SU-DHL-6 (cell line): ENCODE data around the gene BDKRB2.

Experiments used
- H2AFZ ChIP-seq: fragments of 200-600 bp; sonication (generic); 2 replicates; pipeline ENCODE4 v1.6.1; 2014; ENCODE audit warnings: low read depth, mild to moderate bottlenecking, moderate library complexity, mixed read lengths, antibody characterized with exemption, low read length; ENCODE audit not compliant: severe bottlenecking
- H3F3A ChIP-seq: fragments of 200-600 bp; shearing (Covaris generic); 2 replicates; pipeline ENCODE4 v1.6.0; 2016; ENCODE audit warnings: antibody characterized with exemption, mild to moderate bottlenecking; ENCODE audit not compliant: insufficient read depth
- H3K27ac ChIP-seq: fragments of 200-600 bp; sonication (generic); 2 replicates; pipeline ENCODE4 v1.5.1; 2016; ENCODE audit warnings: low read depth, mild to moderate bottlenecking, low read length, moderate library complexity, mixed read lengths
- H3K27me3 ChIP-seq: fragments of 200-600 bp; sonication (generic), shearing (Covaris generic); 2 replicates; pipeline ENCODE4 v1.6.0; 2014; ENCODE audit warnings: mild to moderate bottlenecking, low read length
- H3K36me3 ChIP-seq: fragments of 200-600 bp; sonication (generic); 2 replicates; pipeline ENCODE4 v1.6.1; 2014; ENCODE audit warnings: mild to moderate bottlenecking, low read length, mixed read lengths
- H3K4me2 ChIP-seq: fragments of 300-600, 200-600 bp; shearing (Covaris generic), sonication (generic); 2 replicates; pipeline ENCODE4 v1.6.0; 2014; ENCODE audit warnings: low read length, low read depth, mild to moderate bottlenecking; ENCODE audit not compliant: poor library complexity, severe bottlenecking
- H3K4me3 ChIP-seq: fragments of 200-600 bp; sonication (generic); 2 replicates; pipeline ENCODE4 v1.5.1; 2014; ENCODE audit warnings: antibody characterized with exemption, low read length, mild to moderate bottlenecking, mixed read lengths; ENCODE audit not compliant: insufficient read depth, poor library complexity, severe bottlenecking
- H3K79me2 ChIP-seq: fragments of 200-600 bp; sonication (generic); 2 replicates; pipeline ENCODE4 v1.6.1; 2014; ENCODE audit warnings: mild to moderate bottlenecking, low read length, moderate library complexity; ENCODE audit not compliant: insufficient read depth
- H3K9ac ChIP-seq: fragments of 200-600 bp; sonication (generic); 2 replicates; pipeline ENCODE4 v1.7.0; 2014; ENCODE audit warnings: mild to moderate bottlenecking, low read length
- H3K9me2 ChIP-seq: fragments of 200-600 bp; sonication (generic); replicated peaks from 2 replicates; pipeline ENCODE4 v1.6.1; 2014; ENCODE audit warnings: low read length; ENCODE audit not compliant: insufficient read depth
- H3K9me3 ChIP-seq: fragments of 200-600 bp; sonication (generic); 2 replicates; pipeline ENCODE4 v1.6.1; 2014; ENCODE audit warnings: low read length, mixed read lengths; ENCODE audit not compliant: insufficient read depth
- H4K20me1 ChIP-seq: fragments of 200-600 bp; sonication (generic); 2 replicates; pipeline ENCODE4 v1.6.1; 2014; ENCODE audit warnings: low read depth, mild to moderate bottlenecking, antibody characterized with exemption, low read length, moderate library complexity, mixed read lengths
- EZH2phosphoT487 ChIP-seq: fragments of 200-600 bp; sonication (generic), shearing (Covaris generic); conservative IDR thresholded peaks from 2 replicates; pipeline ENCODE4 v1.6.1; 2018; ENCODE audit warnings: mild to moderate bottlenecking, antibody characterized with exemption, low read length, moderate library complexity, mixed read lengths
- TF ChIP-seq, protein P1 (sequence below): fragments of 200-600 bp; sonication (generic); IDR thresholded peaks from one replicate; pipeline ENCODE4 v1.5.1; 2017; ENCODE audit warnings: antibody characterized with exemption, mild to moderate bottlenecking, low read length, moderate library complexity; ENCODE audit not compliant: insufficient read depth, poor library complexity, severe bottlenecking

The BDKRB2 gene

DNA sequence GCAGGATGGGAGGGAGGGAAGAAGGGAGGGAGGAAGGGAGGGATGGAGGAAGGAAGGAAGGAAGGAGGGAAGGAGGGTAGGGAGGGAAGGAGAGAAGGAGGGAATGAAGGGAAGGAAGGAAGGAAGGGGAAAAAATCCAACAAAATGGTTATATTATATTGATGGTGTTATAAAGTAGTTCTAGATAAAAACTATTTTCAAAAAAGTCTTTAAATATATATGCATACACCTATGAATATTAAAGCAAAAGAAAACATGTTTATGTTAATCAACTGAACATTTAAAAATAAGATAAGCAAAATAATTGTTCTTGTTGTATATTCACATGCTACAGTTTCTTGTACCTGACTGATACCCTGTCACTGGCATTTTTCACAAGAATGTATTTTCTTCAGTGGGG is 53.3 kb downstream of the BDKRB2 start:
- no peak overlapping the region for H3K4me3 ChIP-seq
- H3K9me3 ChIP-seq: no peaks in the 10 kb centered on the region
- no peaks in the 10 kb centered on the region for H3K36me3 ChIP-seq
- no peaks in the 10 kb centered on the region for H3K27me3 ChIP-seq
- no peaks in the 10 kb centered on the region for H4K20me1 ChIP-seq
- H2AFZ ChIP-seq: no peak overlapping the region
- H3F3A ChIP-seq: no peaks in the 10 kb centered on the region
- H3K79me2 ChIP-seq: no peaks in the 10 kb centered on the region
- no peak overlapping the region for H3K9ac ChIP-seq
- no peak overlapping the region for H3K27ac ChIP-seq
- H3K4me2 ChIP-seq: no peak overlapping the region
- TF ChIP-seq, protein P1, sequence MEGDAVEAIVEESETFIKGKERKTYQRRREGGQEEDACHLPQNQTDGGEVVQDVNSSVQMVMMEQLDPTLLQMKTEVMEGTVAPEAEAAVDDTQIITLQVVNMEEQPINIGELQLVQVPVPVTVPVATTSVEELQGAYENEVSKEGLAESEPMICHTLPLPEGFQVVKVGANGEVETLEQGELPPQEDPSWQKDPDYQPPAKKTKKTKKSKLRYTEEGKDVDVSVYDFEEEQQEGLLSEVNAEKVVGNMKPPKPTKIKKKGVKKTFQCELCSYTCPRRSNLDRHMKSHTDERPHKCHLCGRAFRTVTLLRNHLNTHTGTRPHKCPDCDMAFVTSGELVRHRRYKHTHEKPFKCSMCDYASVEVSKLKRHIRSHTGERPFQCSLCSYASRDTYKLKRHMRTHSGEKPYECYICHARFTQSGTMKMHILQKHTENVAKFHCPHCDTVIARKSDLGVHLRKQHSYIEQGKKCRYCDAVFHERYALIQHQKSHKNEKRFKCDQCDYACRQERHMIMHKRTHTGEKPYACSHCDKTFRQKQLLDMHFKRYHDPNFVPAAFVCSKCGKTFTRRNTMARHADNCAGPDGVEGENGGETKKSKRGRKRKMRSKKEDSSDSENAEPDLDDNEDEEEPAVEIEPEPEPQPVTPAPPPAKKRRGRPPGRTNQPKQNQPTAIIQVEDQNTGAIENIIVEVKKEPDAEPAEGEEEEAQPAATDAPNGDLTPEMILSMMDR: no peak
- no peak for TF ChIP-seq EZH2phosphoT487
- H3K9me2 ChIP-seq: no peaks in the 10 kb centered on the region

DNA sequence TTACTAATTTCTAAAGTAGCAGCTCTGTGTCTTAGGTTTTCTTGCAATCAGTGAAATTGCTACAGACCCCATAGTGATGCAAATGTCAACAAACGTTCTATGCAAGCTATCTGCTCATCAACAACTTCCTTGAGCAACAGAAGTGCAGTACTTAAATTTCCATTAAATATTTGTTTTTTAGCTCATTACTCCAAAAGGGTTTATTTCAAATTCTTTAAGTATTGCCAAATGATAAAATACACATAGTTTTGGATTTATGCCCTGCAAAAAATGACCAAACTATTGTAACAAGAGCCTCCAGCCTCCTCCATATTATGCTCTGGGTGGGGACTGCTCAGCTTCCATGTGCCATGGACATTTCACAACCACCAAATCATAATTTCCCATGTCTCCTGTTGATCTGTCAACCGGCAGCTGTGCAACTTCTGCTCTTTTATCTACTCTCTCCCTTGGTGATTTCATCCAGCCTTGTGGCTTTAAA is 55.7 kb downstream of the BDKRB2 start:
- Histone ChIP-seq H3K4me2 (no peak overlapping the region), H3K36me3 (no peaks in the 10 kb centered on the region), H3F3A (no peaks in the 10 kb centered on the region), H2AFZ (no peak overlapping the region), H3K27ac (no peak overlapping the region), H4K20me1 (no peaks in the 10 kb centered on the region), H3K79me2 (no peaks in the 10 kb centered on the region), H3K9me2 (no peaks in the 10 kb centered on the region), H3K9me3 (no peaks in the 10 kb centered on the region), H3K9ac (no peak overlapping the region), H3K27me3 (no peaks in the 10 kb centered on the region), H3K4me3 (no peak overlapping the region)
- no peak for TF ChIP-seq EZH2phosphoT487
- TF ChIP-seq, protein P1: no peak

DNA sequence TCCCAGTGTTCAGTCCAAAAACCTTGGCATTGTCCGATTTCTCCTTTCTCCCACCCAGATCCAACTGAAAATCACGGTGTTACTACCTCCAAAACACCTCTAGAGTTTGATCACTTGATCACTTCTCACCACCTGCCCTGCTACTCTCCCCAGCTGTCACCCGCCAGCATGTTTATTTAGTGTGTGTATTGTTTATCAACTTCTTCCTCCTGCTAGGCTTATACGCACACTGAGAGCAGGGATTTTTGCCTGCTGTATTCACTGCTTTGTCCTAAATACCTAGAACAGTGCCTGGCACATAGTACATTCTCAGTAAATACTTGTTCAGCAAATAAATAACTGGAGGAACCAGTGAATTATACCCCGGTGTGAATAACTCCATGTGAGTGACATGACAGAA is 56.4 kb downstream of the BDKRB2 start:
- Histone ChIP-seq H3K4me2 (no peak overlapping the region), H3K27ac (no peak overlapping the region)

More for the DNA sequence above, 56.4 kb downstream of the BDKRB2 start:
- H3K4me3 ChIP-seq: no peak overlapping the region
- no peak overlapping the region for H3K9ac ChIP-seq
- no peaks in the 10 kb centered on the region for H3K27me3 ChIP-seq
- no peaks in the 10 kb centered on the region for H3K9me3 ChIP-seq
- H4K20me1 ChIP-seq: no peaks in the 10 kb centered on the region
- H3K79me2 ChIP-seq: no peaks in the 10 kb centered on the region
- no peak overlapping the region for H2AFZ ChIP-seq
- H3F3A ChIP-seq: no peaks in the 10 kb centered on the region
- TF ChIP-seq, protein P1: no peak
- TF ChIP-seq EZH2phosphoT487: no peak
- H3K9me2 ChIP-seq: no peaks in the 10 kb centered on the region
- H3K36me3 ChIP-seq: no peaks in the 10 kb centered on the region
